Measurements from ENCODE around the gene OTUD5.

- TF ChIP-seq YY1 (IDR thresholded peaks at IDR 0.05; ENCODE audit: insufficient read depth, insufficient read length): no peak
- TF ChIP-seq ZNF274 (IDR thresholded peaks at IDR 0.05; ENCODE audit: low read depth, low read length): no peak
Observed at GRCh38 chrX:48975041-48975440, 17.6 kb upstream of the OTUD5 start.

Measured in NT2/D1 (cell line).